Neural cell (in vitro differentiated cells): ENCODE measurements around the gene MN1. TPM values are rescaled to one million over a fixed set of nuclear protein-coding genes. Genes with fewer than 3 reads are reported as not detected.

ENCODE experiments used
- H2AFZ ChIP-seq: fragments of 200-600, 300-800 bp; sonication (generic), shearing (Covaris generic); 2 replicates; pipeline ENCODE4 v1.6.0; 2014; ENCODE audit warnings: low read depth, mild to moderate bottlenecking, antibody characterized with exemption, low read length, moderate library complexity
- H3F3A ChIP-seq: fragments of 200-600 bp; shearing (Covaris generic); 2 replicates; pipeline ENCODE4 v1.6.1; 2016; ENCODE audit warnings: mild to moderate bottlenecking, moderate library complexity, mixed read lengths, antibody characterized with exemption, low read length; ENCODE audit not compliant: insufficient read depth, poor library complexity, severe bottlenecking
- H3K27ac ChIP-seq: fragments of 200-600, 300-800 bp; sonication (generic), shearing (Covaris generic); 2 replicates; pipeline ENCODE4 v1.5.1; 2014; ENCODE audit warnings: mild to moderate bottlenecking, low read length, moderate library complexity
- H3K27me3 ChIP-seq: fragments of 300-800, 200-600 bp; sonication (generic), shearing (Covaris generic); 2 replicates; pipeline ENCODE4 v1.6.0; 2014; ENCODE audit warnings: mild to moderate bottlenecking, low read depth, low read length, moderate library complexity; ENCODE audit not compliant: insufficient read depth
- H3K36me3 ChIP-seq: fragments of 300-800, 200-600 bp; sonication (generic), shearing (Covaris generic); 2 replicates; pipeline ENCODE4 v1.5.1; 2014; ENCODE audit warnings: mild to moderate bottlenecking, antibody characterized with exemption, low read length, moderate library complexity; ENCODE audit not compliant: insufficient read depth
- H3K4me2 ChIP-seq: fragments of 300-800, 200-600 bp; sonication (generic), shearing (Covaris generic); 2 replicates; pipeline ENCODE4 v1.6.0; 2014; ENCODE audit warnings: mild to moderate bottlenecking, low read length
- H3K4me3 ChIP-seq: fragments of 300-800, 200-600 bp; sonication (generic), shearing (Covaris generic); 2 replicates; pipeline ENCODE4 v1.5.1; 2014; ENCODE audit warnings: mild to moderate bottlenecking, low read length, moderate library complexity
- H3K79me2 ChIP-seq: fragments of 200-600 bp; shearing (Covaris generic); replicated peaks from 2 replicates; pipeline ENCODE4 v1.6.0; 2014; ENCODE audit warnings: mild to moderate bottlenecking, low read length, moderate library complexity; ENCODE audit not compliant: insufficient read depth
- H3K9ac ChIP-seq: fragments of 300-800, 200-600 bp; sonication (generic), shearing (Covaris generic); 2 replicates; pipeline ENCODE4 v1.6.1; 2016; ENCODE audit warnings: mild to moderate bottlenecking, low read length, mixed read lengths
- H3K9me2 ChIP-seq: fragments of 200-600 bp; shearing (Covaris generic); 2 replicates; pipeline ENCODE4 v1.6.1; 2016; ENCODE audit warnings: mild to moderate bottlenecking, low read length, mixed read lengths; ENCODE audit not compliant: insufficient read depth
- H3K9me3 ChIP-seq: fragments of 200-600, 300-800 bp; sonication (generic), shearing (Covaris generic); 2 replicates; pipeline ENCODE4 v1.6.1; 2016; ENCODE audit warnings: mild to moderate bottlenecking, mixed run types, low read length, moderate library complexity, mixed read lengths
- H4K20me1 ChIP-seq: fragments of 200-600 bp; shearing (Covaris generic); 2 replicates; pipeline ENCODE4 v1.6.1; 2016; ENCODE audit warnings: mild to moderate bottlenecking, mixed run types; ENCODE audit not compliant: insufficient read depth
- EP300 ChIP-seq: fragments of 450-650 bp; conservative IDR thresholded peaks from 2 replicates; pipeline ENCODE4 v1.6.1; 2014; ENCODE audit warnings: antibody characterized with exemption, mild to moderate bottlenecking, moderate library complexity; ENCODE audit not compliant: poor library complexity, severe bottlenecking
- EZH2 ChIP-seq: fragments of 200-600, 300-800 bp; shearing (Covaris generic), sonication (generic); IDR thresholded peaks from 2 replicates; pipeline ENCODE4 v1.6.1; 2014; ENCODE audit warnings: antibody characterized with exemption, low read length, borderline replicate concordance, mild to moderate bottlenecking; ENCODE audit not compliant: insufficient read depth, poor library complexity, severe bottlenecking
- MXI1 ChIP-seq: fragments of 450-650 bp; conservative IDR thresholded peaks from 2 replicates; pipeline ENCODE4 v1.6.1; 2014; ENCODE audit warnings: antibody characterized with exemption, mild to moderate bottlenecking; ENCODE audit not compliant: poor library complexity, severe bottlenecking
- POLR2AphosphoS5 ChIP-seq: IDR thresholded peaks from 2 replicates; pipeline ENCODE4 v1.6.1; 2012
- RAD21 ChIP-seq: fragments of 450-650 bp; conservative IDR thresholded peaks from 2 replicates; pipeline ENCODE4 v1.6.1; 2014; ENCODE audit warnings: antibody characterized with exemption, mild to moderate bottlenecking, moderate library complexity
- SMC3 ChIP-seq: fragments of 450-650 bp; conservative IDR thresholded peaks from 2 replicates; pipeline ENCODE4 v1.6.1; 2014; ENCODE audit warnings: antibody characterized with exemption, mild to moderate bottlenecking, moderate library complexity; ENCODE audit not compliant: poor library complexity
- TAF1 ChIP-seq: IDR thresholded peaks from 2 replicates; pipeline ENCODE4 v1.6.1; 2012; ENCODE audit warnings: low read depth
- polyA plus RNA-seq: library from polyadenylated mRNA; depleted of rRNA; stranded (reverse); fragments of >200 nt; gene quantifications from 2 replicates; pipeline ENCODE4 v1.2.3, GENCODE V29; 2014
- TF ChIP-seq, protein P1 (sequence below): IDR thresholded peaks from 2 replicates; pipeline ENCODE4 v1.6.1; 2012; ENCODE audit warnings: borderline replicate concordance
- TF ChIP-seq, protein P2 (sequence below): fragments of 450-650 bp; IDR thresholded peaks from 2 replicates; pipeline ENCODE4 v1.5.1; 2014; ENCODE audit warnings: antibody characterized with exemption, mild to moderate bottlenecking, moderate library complexity; ENCODE audit not compliant: poor library complexity, severe bottlenecking

The MN1 gene
- polyA plus RNA-seq, 1 donor from 2014 or later, result 7.3 TPM

DNA sequence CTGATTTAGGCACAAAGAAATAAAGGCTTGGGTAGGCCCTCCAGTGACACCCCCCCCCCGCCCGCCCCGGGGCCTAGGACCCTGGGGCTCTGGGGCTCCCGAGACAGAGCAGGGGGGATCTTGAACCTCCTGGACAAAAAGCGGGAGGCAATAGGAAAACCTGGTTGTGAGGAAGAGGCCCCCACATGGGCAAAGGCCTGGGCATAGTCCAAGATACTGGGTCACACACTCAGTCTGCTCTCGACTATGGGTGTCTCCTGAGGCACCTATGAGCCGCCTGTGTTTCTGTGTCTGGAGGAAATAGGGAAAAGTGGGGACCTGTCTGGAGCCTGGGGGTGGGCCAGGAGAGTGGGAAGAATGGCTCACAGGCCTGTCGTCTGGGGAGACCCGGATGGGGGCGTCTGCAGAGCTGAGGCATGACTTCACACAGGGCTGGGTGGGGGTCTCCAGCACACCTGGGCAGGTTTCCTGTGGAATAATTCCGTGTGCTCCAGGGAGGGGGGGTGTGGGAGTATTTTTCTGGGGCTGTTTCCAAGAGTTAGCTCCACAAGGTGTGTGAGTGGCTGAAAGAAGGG, 2.4 kb upstream of the MN1 start:
- Histone ChIP-seq H3K36me3 (no peaks in the 10 kb centered on the region), H4K20me1 (no peaks in the 10 kb centered on the region), H3K27ac (no peak overlapping the region), H3K79me2 (peaks cover 19% of the 10 kb centered on the region), H3K4me2 (no peak overlapping the region), H3K9me2 (no peaks in the 10 kb centered on the region), H3K9ac (no peak overlapping the region), H3F3A (no peaks in the 10 kb centered on the region), H3K4me3 (no peak overlapping the region), H3K27me3 (no peaks in the 10 kb centered on the region), H3K9me3 (no peaks in the 10 kb centered on the region), H2AFZ (no peak overlapping the region)
- no peak for TF ChIP-seq MXI1
- no peak for TF ChIP-seq TAF1
- no peak for TF ChIP-seq RAD21
- TF ChIP-seq, protein P1, sequence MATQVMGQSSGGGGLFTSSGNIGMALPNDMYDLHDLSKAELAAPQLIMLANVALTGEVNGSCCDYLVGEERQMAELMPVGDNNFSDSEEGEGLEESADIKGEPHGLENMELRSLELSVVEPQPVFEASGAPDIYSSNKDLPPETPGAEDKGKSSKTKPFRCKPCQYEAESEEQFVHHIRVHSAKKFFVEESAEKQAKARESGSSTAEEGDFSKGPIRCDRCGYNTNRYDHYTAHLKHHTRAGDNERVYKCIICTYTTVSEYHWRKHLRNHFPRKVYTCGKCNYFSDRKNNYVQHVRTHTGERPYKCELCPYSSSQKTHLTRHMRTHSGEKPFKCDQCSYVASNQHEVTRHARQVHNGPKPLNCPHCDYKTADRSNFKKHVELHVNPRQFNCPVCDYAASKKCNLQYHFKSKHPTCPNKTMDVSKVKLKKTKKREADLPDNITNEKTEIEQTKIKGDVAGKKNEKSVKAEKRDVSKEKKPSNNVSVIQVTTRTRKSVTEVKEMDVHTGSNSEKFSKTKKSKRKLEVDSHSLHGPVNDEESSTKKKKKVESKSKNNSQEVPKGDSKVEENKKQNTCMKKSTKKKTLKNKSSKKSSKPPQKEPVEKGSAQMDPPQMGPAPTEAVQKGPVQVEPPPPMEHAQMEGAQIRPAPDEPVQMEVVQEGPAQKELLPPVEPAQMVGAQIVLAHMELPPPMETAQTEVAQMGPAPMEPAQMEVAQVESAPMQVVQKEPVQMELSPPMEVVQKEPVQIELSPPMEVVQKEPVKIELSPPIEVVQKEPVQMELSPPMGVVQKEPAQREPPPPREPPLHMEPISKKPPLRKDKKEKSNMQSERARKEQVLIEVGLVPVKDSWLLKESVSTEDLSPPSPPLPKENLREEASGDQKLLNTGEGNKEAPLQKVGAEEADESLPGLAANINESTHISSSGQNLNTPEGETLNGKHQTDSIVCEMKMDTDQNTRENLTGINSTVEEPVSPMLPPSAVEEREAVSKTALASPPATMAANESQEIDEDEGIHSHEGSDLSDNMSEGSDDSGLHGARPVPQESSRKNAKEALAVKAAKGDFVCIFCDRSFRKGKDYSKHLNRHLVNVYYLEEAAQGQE, result no peak
- TF ChIP-seq, protein P2, sequence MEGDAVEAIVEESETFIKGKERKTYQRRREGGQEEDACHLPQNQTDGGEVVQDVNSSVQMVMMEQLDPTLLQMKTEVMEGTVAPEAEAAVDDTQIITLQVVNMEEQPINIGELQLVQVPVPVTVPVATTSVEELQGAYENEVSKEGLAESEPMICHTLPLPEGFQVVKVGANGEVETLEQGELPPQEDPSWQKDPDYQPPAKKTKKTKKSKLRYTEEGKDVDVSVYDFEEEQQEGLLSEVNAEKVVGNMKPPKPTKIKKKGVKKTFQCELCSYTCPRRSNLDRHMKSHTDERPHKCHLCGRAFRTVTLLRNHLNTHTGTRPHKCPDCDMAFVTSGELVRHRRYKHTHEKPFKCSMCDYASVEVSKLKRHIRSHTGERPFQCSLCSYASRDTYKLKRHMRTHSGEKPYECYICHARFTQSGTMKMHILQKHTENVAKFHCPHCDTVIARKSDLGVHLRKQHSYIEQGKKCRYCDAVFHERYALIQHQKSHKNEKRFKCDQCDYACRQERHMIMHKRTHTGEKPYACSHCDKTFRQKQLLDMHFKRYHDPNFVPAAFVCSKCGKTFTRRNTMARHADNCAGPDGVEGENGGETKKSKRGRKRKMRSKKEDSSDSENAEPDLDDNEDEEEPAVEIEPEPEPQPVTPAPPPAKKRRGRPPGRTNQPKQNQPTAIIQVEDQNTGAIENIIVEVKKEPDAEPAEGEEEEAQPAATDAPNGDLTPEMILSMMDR, result no peak
- TF ChIP-seq EP300, result no peak
- no peak for TF ChIP-seq SMC3
- no peak for TF ChIP-seq EZH2
- TF ChIP-seq POLR2AphosphoS5, result no peak

DNA sequence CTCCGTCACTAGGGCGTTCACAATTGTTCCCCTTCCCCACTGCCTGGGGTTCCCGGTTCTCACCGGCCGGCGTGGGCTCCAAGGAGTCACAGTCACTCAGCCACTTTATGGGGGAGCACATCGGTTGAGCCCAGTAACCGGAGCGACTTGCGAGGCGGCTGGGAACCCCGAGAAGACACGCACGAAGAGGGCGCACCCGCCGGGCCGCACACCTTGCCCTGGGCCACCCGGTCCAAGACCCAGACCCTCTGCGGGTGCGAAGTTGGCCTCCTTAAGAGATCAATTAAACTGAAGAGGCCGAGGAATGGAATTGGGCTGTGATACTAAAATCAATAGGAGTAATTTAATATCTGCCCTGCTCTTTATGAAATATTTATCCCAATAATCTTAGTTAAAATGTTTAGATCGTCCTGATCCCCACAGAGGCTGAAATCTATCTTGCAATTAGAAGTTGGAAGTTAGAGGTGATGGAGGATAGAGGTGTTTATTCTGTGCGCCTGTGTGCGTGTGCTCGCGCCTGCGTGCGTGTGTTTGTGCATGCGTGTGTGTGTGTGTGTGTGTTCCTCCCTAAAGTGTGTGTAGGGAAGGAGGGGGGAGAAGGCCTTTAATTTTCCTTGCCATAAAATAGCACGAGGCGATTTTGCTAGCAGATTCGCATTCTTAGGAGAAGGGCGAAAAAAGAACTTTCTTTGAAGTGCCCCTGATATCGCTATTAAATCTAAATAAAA, 954 bp upstream of the MN1 start:
- Histone ChIP-seq H3K27ac (peak overlapping the region; percentile 89), H3K9me2 (no peaks in the 10 kb centered on the region), H3K36me3 (no peaks in the 10 kb centered on the region), H2AFZ (peak overlapping the region; percentile 45), H3F3A (no peaks in the 10 kb centered on the region), H3K79me2 (peaks cover 33% of the 10 kb centered on the region), H3K27me3 (no peaks in the 10 kb centered on the region), H3K4me2 (peak overlapping the region; percentile 85), H3K9me3 (no peaks in the 10 kb centered on the region), H4K20me1 (no peaks in the 10 kb centered on the region), H3K4me3 (peak overlapping the region; percentile 80), H3K9ac (peak overlapping the region; percentile 93)
- TF ChIP-seq MXI1, result no peak
- no peak for TF ChIP-seq POLR2AphosphoS5
- TF ChIP-seq, protein P2, result no peak
- no peak for TF ChIP-seq EP300
- no peak for TF ChIP-seq SMC3
- TF ChIP-seq, protein P1, result no peak
- no peak for TF ChIP-seq RAD21
- no peak for TF ChIP-seq EZH2
- no peak for TF ChIP-seq TAF1
